ENCODE results near the gene RAMP3. TPM values are rescaled to one million over a fixed set of nuclear protein-coding genes. Genes with fewer than 3 reads are reported as not detected.

RAMP3 gene
- total RNA-seq, 1 donor from 2014 or later, result 23.2 TPM

DNA sequence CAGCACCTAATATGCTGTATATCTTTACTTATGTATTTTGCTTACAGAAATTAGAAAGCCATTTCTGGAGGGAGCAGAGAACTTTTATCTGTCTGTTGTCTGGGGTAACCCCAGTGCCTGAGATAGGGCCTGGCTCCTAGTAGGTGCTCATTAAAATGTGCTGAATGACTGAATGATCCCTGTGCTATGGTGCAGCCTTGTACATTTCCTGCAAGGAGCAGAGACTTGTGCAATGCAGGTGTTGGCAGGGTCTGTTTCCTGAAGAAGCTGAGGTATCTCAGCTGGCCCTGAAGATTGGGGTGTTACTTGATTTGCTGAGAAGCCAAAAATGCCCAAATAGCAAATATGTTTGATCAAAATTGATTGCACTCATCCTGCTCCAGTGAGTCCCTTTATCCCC, 65.5 kb downstream of the RAMP3 start:
- DNase-seq (ENCODE audit: low spot score), result no peak

DNA sequence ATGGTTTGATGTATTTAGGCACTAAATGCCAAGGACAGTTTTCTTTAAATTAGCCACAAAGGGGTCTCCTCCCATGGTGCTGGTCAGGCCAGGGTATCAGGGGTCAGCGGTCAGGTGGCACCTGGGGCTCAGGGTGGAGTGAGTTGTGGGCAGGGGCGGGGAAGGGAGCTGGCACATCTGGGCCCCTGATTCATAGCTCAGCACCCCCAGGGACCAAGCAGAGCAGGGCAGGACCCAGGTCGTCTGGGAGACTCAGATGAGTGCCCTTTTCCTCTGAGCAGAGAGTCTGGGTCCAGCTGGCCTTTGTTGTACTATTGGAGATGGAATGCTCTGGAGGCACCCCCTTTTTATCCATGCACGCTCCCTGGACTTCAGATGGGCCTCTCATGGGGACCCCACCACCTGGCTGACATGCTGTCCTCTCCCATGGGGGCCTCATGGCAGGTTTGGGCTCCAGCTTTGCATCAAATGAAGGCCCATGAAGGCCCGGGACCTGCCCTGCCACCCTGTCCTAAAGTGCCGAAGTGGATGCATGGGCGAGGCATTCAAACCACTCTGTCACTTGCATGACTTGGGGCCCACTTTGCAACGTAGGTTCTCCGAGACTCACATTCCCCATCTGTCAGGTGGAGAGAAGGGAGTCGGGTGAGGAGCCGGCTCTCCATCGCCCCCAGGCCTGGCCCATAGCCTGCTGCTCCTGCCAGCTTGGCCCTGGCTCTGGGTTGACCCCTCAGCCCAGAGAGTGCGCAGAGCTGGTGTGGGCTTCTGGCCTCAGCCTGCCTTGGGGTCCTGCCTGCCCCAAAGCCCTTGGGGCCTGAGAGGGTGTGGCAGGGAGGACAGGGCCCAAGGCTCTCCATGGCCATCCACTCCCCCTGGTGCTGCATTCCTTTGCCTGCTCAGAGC, 66.4 kb downstream of the RAMP3 start:
- no peak for DNase-seq (ENCODE audit: low spot score)

DNA sequence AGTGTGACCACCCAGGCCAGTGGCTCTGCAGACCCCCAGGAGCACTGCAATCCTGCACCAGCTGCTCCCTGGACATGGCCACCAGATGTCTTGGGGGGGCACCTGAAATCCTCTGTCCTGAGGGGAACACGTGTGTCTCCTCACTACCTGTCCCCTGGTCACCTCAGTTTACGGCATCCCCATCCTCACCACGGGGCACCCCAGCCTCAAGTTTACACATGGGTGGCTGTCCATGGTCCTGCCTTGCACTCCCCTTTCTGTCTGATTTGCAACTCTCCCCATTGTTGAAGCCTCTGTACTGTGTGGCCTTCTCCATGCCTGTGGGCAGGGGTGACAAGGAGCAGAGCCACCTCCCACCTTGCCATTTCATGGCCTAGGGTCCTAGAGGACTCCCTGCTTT, 67.2 kb downstream of the RAMP3 start:
- DNase-seq (ENCODE audit: low spot score), result no peak

DNA sequence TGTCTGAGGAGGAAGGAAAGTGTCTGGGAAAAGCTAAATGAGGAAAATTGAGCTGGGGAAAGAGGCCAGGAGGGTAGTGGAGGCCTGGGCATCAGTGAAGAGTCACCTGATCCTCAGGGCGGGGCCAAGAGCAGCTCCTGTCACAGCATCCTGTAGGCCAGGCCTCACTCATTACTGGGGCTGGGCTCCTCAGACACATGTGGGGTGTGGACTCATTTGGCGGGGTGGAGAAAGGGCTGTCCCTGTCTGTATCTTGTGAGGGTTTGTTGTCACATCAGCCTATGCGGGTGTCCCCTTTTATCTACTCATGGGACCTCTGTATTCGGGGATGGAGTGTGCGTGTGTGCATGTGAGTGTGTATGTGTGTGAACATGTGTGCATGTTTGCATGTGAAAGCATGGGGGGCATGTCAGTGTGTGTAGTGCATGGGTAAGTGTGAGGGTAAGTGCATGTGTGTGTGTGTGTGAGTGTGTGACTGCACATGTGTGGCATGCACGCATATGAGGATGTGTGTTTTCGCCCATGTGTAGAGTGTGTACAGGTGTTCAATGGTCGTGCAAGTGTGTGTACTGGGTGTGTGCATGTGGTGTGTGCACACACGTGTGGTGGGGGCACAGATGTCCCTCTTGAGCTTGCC, 67.8 kb downstream of the RAMP3 start:
- DNase-seq (ENCODE audit: low spot score), result no peak

DNA sequence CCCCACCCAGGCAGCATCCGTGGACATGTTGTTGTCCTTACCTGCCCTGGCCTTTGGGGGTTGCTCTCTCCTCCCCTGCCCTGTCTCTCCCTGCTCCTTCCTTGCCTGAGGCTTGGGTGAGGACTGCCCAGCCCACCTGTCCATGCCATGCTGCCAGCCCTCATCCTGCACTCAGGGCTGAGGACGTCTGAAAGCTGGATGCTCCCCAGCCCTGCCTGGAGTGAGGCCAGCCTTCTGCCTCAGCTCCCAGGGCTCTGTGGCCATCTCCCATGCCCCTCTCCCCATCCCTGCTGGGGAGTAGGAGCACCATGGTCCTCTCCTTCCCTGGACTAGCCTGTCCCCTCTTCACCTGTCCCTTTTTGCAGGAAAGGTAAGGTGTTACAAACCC, 68.4 kb downstream of the RAMP3 start:
- no peak for DNase-seq (ENCODE audit: low spot score)

DNA sequence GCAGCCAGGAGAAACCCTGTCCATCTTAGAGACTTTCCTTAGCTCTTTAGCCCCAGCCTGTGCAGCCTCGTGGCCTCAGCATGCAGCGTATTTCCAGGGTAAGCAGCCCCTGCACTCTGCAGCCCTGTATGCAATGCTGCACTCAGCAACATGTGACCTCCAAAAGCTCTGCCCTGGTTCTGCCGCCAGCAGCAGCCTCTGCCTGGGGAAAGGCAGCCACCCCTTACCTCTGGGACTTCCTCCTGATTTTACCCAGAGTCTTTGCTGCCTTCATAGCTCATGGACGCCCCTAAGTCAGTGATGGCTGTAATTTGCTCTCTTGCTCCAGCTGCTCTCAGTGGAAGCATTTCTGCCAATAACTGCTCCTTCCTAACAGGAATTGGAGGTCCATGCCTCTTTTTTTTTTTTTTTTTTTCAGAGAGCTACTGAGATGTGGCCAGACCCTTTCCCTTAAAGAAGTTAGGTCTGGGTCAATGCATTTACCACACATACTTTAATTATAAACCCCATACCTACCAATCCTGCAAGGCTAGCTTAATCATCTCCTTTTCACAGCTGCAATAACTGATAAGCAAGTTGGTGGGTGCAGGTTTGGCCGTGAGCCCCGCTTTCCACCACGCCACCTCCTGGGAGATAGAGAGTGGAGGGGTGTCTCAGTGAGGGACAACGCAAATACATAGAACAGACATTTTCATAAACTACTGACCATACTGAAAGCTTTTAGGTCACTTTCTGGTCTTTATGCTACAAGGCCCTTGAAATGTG, 71.7 kb downstream of the RAMP3 start:
- no peak for DNase-seq (ENCODE audit: low spot score)

- no peak for DNase-seq (ENCODE audit: low spot score)
Observed at GRCh38 chr7:45230083-45230482, 72.5 kb downstream of the RAMP3 start.

GRCh38 chr7:45230611-45231165, 73.1 kb downstream of the RAMP3 start:
- no peak for DNase-seq (ENCODE audit: low spot score)

DNA sequence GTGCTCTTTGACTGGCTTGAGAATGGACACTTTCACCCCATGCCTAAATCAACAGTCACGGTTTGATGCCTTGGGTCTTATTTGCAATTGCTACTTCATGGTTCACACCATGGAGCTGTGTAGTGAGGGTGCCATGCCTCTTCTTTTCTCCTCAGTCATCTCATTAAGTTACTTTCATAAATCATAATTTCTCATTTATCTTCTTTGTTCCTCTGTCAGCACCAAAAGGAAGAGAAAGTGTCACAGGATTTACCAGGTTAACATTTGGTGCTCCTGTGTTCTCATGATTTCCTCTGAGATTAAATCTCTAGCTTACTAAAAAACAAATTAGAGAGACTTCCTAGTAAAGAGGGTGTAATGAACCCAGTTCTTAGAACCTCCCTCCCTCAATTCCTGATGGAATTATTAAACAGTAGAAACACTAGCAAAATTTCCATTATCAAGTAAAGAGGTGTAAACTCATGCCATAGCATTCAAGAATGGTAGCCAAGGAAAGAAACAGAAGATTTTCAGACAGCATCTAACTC, 75.7 kb downstream of the RAMP3 start:
- DNase-seq (ENCODE audit: low spot score), result no peak

Other genes with a start within 250 kb of the RAMP3 start
- gene MYO1G, start 178.8 kb upstream of the RAMP3 start, total RNA-seq, result 6.0 TPM
- 36.4 TPM for gene CCM2, start 157.6 kb upstream of the RAMP3 start, total RNA-seq
- 4.9 TPM for gene NACAD, start 68.8 kb upstream of the RAMP3 start, total RNA-seq
- gene TBRG4, start 46.1 kb upstream of the RAMP3 start, total RNA-seq, result 58.0 TPM

Data from mucosa of gallbladder (tissue), 1 donor.